GM06990 (cell line): Measurements from ENCODE around the gene TPRG1L.

Experiments
- DNase-seq: peaks from one replicate; pipeline ENCODE4 v3.0.0-alpha.2; 2011; ENCODE audit not compliant: insufficient read length; ENCODE audit errors: extremely low read depth
- H3K27me3 ChIP-seq: replicated peaks from 2 replicates; pipeline ENCODE4 v1.6.0; 2011; ENCODE audit warnings: low read length; ENCODE audit not compliant: control insufficient read depth, insufficient read depth
- H3K36me3 ChIP-seq: 2 replicates; pipeline ENCODE4 v1.5.1; 2011; ENCODE audit warnings: low read length; ENCODE audit not compliant: control insufficient read depth, insufficient read depth
- H3K4me3 ChIP-seq: replicated peaks from 2 replicates; pipeline ENCODE4 v1.5.1; 2011; ENCODE audit warnings: low read depth, mild to moderate bottlenecking, control low read depth, low read length
- CTCF ChIP-seq: IDR thresholded peaks from 2 replicates; pipeline ENCODE4 v1.5.1; 2011; ENCODE audit warnings: low read length, control low read depth, mild to moderate bottlenecking, inconsistent platforms; ENCODE audit not compliant: insufficient read depth, poor library complexity, severe bottlenecking

The TPRG1L gene

GRCh38 chr1:3631320-3632260 lies 6.8 kb downstream of the TPRG1L start:
- no peak for TF ChIP-seq CTCF
- Histone ChIP-seq H3K27me3 (no peaks in the 10 kb centered on the region), H3K4me3 (no peak overlapping the region), H3K36me3 (peaks cover 49% of the 10 kb centered on the region)
- no peak for DNase-seq

- Histone ChIP-seq H3K4me3 (no peak overlapping the region), H3K27me3 (no peaks in the 10 kb centered on the region), H3K36me3 (peaks cover 54% of the 10 kb centered on the region)
- DNase-seq = no peak
- TF ChIP-seq CTCF = no peak
Observed at GRCh38 chr1:3632298-3632697, 7.5 kb downstream of the TPRG1L start.

- no peak for TF ChIP-seq CTCF
- H3K4me3 ChIP-seq = no peak overlapping the region
- no peak for DNase-seq
- peaks cover 54% of the 10 kb centered on the region for H3K36me3 ChIP-seq
- H3K27me3 ChIP-seq = no peaks in the 10 kb centered on the region
Observed at GRCh38 chr1:3632716-3633343, 8.0 kb downstream of the TPRG1L start.

- peaks cover 52% of the 10 kb centered on the region for H3K36me3 ChIP-seq
- H3K4me3 ChIP-seq = no peak overlapping the region
- DNase-seq = no peak
- no peak for TF ChIP-seq CTCF
- H3K27me3 ChIP-seq = no peaks in the 10 kb centered on the region
Observed at GRCh38 chr1:3633344-3634058, 8.7 kb downstream of the TPRG1L start.

- peaks cover 49% of the 10 kb centered on the region for H3K36me3 ChIP-seq
- no peak for TF ChIP-seq CTCF
- DNase-seq = no peak
Observed at GRCh38 chr1:3634059-3634800, 9.4 kb downstream of the TPRG1L start.

More at GRCh38 chr1:3634059-3634800, 9.4 kb downstream of the TPRG1L start:
- Histone ChIP-seq H3K4me3 (no peak overlapping the region), H3K27me3 (no peaks in the 10 kb centered on the region)
